ENCODE measurements around the gene MAGI1. TPM values are rescaled to one million over a fixed set of nuclear protein-coding genes. Genes with fewer than 3 reads are reported as not detected.

MAGI1 gene
- total and polyA plus RNA-seq, 2 donors (not counting 1 experiment from before 2014, with no cell fraction given): 15.7 to 23.7 TPM

DNA sequence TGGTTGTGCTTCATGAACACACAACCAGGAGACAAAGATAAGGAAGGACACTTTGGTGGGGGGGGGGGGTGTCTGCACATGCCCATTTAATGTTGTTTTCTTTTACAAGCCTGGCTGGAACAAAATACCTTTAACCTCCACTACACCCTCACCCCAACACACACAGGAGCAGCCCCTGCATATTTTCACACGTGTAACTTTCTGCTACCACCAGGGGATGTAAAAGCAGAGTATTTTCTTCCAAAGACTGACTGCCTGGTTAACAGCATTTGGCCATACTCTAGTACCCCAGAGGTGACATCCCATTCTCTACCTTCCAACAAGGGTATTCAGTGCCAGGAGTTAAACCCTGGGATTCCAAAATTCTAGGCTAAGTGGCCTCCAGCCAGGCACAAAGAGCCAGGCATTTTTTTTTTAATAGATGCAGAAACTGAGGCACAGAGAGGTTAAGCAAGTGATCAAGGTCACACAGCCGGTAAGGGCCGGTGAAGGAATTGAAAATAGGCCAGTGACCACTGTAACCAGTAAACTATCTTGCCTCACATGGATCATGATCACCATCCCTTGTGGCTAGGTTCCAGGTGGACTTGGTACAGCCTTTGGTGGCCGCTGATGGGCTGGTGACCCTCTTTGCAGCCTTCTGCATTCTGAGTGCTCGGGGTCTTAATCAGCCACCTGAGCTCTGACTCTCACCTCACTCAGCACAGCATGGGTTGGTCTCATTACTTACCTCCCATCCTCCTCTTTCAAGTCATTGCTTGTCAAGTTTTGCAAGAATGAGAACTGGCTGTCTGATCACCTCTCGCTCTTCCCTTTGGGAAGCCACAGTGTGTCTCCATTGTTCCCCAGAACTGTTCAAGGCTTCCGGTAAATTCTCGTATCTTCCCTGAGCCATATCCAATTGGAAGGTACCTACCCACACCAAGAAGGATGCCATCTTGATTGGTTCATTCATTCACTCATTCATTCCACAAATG, 20.4 kb downstream of the MAGI1 start:
- TF ChIP-seq, protein P1, sequence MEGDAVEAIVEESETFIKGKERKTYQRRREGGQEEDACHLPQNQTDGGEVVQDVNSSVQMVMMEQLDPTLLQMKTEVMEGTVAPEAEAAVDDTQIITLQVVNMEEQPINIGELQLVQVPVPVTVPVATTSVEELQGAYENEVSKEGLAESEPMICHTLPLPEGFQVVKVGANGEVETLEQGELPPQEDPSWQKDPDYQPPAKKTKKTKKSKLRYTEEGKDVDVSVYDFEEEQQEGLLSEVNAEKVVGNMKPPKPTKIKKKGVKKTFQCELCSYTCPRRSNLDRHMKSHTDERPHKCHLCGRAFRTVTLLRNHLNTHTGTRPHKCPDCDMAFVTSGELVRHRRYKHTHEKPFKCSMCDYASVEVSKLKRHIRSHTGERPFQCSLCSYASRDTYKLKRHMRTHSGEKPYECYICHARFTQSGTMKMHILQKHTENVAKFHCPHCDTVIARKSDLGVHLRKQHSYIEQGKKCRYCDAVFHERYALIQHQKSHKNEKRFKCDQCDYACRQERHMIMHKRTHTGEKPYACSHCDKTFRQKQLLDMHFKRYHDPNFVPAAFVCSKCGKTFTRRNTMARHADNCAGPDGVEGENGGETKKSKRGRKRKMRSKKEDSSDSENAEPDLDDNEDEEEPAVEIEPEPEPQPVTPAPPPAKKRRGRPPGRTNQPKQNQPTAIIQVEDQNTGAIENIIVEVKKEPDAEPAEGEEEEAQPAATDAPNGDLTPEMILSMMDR (conservative IDR thresholded peaks at IDR 0.05 in 1 of 2, IDR thresholded peaks at IDR 0.05 in 1 of 2; ENCODE audit: low read depth in 1 of 2, low read length in 2 of 2): peak in 1 of 2 donors; percentile 4
- no peak for TF ChIP-seq EZH2 (IDR thresholded peaks at IDR 0.05; ENCODE audit: low read length, missing control alignments)
- H3K9me3 ChIP-seq (ENCODE audit: control insufficient read depth, insufficient read depth, low read depth, low read length): no peaks in the 10 kb centered on the region
- H2AFZ ChIP-seq (ENCODE audit: low read length): no peak overlapping the region
- H3K4me1 ChIP-seq (ENCODE audit: control insufficient read depth, extremely low read depth, insufficient read depth, low read length): no peaks in the 10 kb centered on the region
- H3K9ac ChIP-seq (ENCODE audit: insufficient read depth, low read length): no peak overlapping the region
- H3K4me2 ChIP-seq (ENCODE audit: extremely low read depth, insufficient read depth, low read length): no peak overlapping the region
- H3K27me3 ChIP-seq (ENCODE audit: control insufficient read depth, insufficient read depth, low read length): no peaks in the 10 kb centered on the region
- no peak overlapping the region for H3K4me3 ChIP-seq (replicated peaks in 1 of 4; ENCODE audit: control extremely low read depth in 1 of 4, insufficient read depth in 1 of 4, low read depth in 3 of 4, low read length in 4 of 4)
- no peaks in the 10 kb centered on the region for H3K36me3 ChIP-seq (ENCODE audit: control insufficient read depth, insufficient read depth, low read length)
- no peak for DNase-seq (ENCODE audit: low read depth in 2 of 2)
- no peaks in the 10 kb centered on the region for H4K20me1 ChIP-seq (ENCODE audit: control insufficient read depth, extremely low read depth, insufficient read depth, low read length)
- H3K27ac ChIP-seq (ENCODE audit: insufficient read depth, low read length): no peak overlapping the region
- H3K79me2 ChIP-seq (ENCODE audit: control insufficient read depth, insufficient read depth, low read length): peaks cover 11% of the 10 kb centered on the region

DNA sequence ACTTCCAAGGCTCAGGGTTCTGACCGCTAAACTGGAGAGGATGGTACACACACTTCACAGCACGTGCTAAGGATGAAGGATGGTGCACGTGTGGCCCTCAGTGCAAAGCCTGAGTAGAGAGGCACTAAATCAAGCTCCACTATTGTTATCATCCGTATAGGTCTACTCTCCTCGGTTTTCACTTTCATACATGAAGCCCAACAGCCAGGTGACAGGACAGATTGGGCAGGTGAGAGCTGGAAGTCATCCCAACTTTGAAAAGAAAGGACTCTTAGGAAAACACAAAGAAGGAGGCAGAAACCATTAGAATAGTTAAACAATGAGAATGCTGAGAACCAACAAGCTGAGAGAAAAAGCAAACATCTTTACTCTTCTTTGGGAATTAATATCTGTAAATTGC, 21.1 kb downstream of the MAGI1 start:
- Histone ChIP-seq H4K20me1 (ENCODE audit: control insufficient read depth, extremely low read depth, insufficient read depth, low read length) (no peaks in the 10 kb centered on the region), H3K27ac (ENCODE audit: insufficient read depth, low read length) (no peak overlapping the region)

DNA sequence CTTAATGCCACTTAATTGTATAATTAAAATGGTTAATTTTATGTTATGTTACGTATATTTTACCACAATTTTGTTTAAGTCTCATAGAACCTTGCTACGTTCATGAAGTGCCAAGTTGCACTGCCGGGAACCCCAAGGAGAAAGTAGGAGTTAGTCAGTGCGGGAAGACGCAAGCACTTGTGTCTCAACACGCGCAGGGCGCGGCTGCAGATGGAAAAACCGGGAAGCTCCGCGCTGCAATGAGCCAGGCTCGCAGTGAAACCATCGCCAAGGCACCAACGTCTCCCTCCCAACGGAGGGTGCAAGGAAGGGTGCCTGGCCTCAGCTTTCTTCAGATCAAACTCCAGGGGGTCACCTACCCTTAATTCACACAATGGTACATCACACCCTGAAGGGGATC, 21.6 kb downstream of the MAGI1 start:
- H3K27ac ChIP-seq (ENCODE audit: insufficient read depth, low read length): no peak overlapping the region
- H4K20me1 ChIP-seq (ENCODE audit: control insufficient read depth, extremely low read depth, insufficient read depth, low read length): no peaks in the 10 kb centered on the region
- H3K79me2 ChIP-seq (ENCODE audit: control insufficient read depth, insufficient read depth, low read length): peaks cover 9% of the 10 kb centered on the region
- DNase-seq (ENCODE audit: low read depth in 2 of 2): no peak
- H2AFZ ChIP-seq (ENCODE audit: low read length): no peak overlapping the region
- TF ChIP-seq, protein P1 (conservative IDR thresholded peaks at IDR 0.05 in 1 of 2, IDR thresholded peaks at IDR 0.05 in 1 of 2; ENCODE audit: low read depth in 1 of 2, low read length in 2 of 2): no peak
- no peak for TF ChIP-seq EZH2 (IDR thresholded peaks at IDR 0.05; ENCODE audit: low read length, missing control alignments)
- H3K4me1 ChIP-seq (ENCODE audit: control insufficient read depth, extremely low read depth, insufficient read depth, low read length): no peaks in the 10 kb centered on the region
- no peak overlapping the region for H3K9ac ChIP-seq (ENCODE audit: insufficient read depth, low read length)
- H3K4me3 ChIP-seq (replicated peaks in 1 of 4; ENCODE audit: control extremely low read depth in 1 of 4, insufficient read depth in 1 of 4, low read depth in 3 of 4, low read length in 4 of 4): no peak overlapping the region
- H3K4me2 ChIP-seq (ENCODE audit: extremely low read depth, insufficient read depth, low read length): no peak overlapping the region
- H3K9me3 ChIP-seq (ENCODE audit: control insufficient read depth, insufficient read depth, low read depth, low read length): no peaks in the 10 kb centered on the region
- H3K27me3 ChIP-seq (ENCODE audit: control insufficient read depth, insufficient read depth, low read length): no peaks in the 10 kb centered on the region
- H3K36me3 ChIP-seq (ENCODE audit: control insufficient read depth, insufficient read depth, low read length): no peaks in the 10 kb centered on the region

More for the DNA sequence above, 21.1 kb downstream of the MAGI1 start:
- Histone ChIP-seq H3K79me2 (ENCODE audit: control insufficient read depth, insufficient read depth, low read length) (peaks cover 10% of the 10 kb centered on the region), H3K4me2 (ENCODE audit: extremely low read depth, insufficient read depth, low read length) (no peak overlapping the region), H3K36me3 (ENCODE audit: control insufficient read depth, insufficient read depth, low read length) (no peaks in the 10 kb centered on the region), H3K27me3 (ENCODE audit: control insufficient read depth, insufficient read depth, low read length) (no peaks in the 10 kb centered on the region), H3K4me3 (replicated peaks in 1 of 4; ENCODE audit: control extremely low read depth in 1 of 4, insufficient read depth in 1 of 4, low read depth in 3 of 4, low read length in 4 of 4) (no peak overlapping the region), H2AFZ (ENCODE audit: low read length) (no peak overlapping the region), H3K4me1 (ENCODE audit: control insufficient read depth, extremely low read depth, insufficient read depth, low read length) (no peaks in the 10 kb centered on the region), H3K9me3 (ENCODE audit: control insufficient read depth, insufficient read depth, low read depth, low read length) (no peaks in the 10 kb centered on the region), H3K9ac (ENCODE audit: insufficient read depth, low read length) (no peak overlapping the region)
- no peak for DNase-seq (ENCODE audit: low read depth in 2 of 2)
- TF ChIP-seq, protein P1 (conservative IDR thresholded peaks at IDR 0.05 in 1 of 2, IDR thresholded peaks at IDR 0.05 in 1 of 2; ENCODE audit: low read depth in 1 of 2, low read length in 2 of 2): no peak
- TF ChIP-seq EZH2 (IDR thresholded peaks at IDR 0.05; ENCODE audit: low read length, missing control alignments): no peak
